NCI-H69 (cell line): ENCODE measurements around the gene CSMD2.

Source experiments
- DNase-seq: peaks from one replicate; lab custom pipeline; 2025; lab: John Stamatoyannopoulos, UW

CSMD2 gene

GRCh38 chr1:33852711-33853110 lies 312.3 kb downstream of the CSMD2 start:
- DNase-seq: no peak

DNA sequence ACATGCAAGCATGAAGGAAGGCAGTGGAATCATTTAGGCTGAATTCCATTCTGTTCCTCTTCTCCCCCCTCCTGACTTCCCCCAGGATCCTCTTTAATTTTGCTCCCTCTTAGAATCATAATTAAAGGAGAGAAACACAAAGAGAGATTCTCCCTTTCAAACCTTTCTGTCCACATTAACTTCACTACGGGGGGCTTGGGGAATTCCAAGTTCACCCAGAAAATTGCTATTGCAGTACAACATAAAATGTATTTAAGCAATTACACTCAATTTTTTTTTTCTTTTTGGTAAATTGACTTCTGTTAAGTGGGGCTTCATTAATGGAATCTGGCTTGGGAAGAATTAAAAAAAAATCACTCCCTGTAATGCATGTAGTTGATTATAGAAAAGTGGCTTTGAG lies 314.5 kb downstream of the CSMD2 start:
- DNase-seq: no peak

- no peak for DNase-seq
Measured at GRCh38 chr1:33849211-33849610, 315.8 kb downstream of the CSMD2 start.

GRCh38 chr1:33848205-33848937 lies 316.7 kb downstream of the CSMD2 start:
- DNase-seq: no peak

DNA sequence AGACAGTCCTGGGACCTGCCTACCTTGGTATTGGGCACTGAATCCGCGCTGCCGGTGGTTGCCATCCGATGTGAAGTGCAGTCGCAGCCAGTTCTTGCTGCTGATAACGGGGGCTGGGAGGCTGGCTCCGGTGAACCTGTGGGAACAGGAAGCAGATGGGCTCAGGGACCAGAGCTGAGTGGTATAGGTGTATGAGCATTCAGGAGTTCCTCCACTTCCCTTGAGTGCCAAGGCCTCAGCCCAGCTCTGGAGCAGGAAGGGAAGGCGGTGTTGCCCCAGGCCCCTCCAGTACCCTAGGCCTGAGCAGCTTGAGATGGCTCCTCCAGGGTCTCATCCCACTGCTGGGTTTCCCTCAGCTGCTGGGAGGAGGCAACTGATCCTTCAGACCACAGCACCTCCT lies 318.2 kb downstream of the CSMD2 start:
- DNase-seq: no peak

GRCh38 chr1:33844166-33844565 lies 320.9 kb downstream of the CSMD2 start:
- DNase-seq: no peak

DNA sequence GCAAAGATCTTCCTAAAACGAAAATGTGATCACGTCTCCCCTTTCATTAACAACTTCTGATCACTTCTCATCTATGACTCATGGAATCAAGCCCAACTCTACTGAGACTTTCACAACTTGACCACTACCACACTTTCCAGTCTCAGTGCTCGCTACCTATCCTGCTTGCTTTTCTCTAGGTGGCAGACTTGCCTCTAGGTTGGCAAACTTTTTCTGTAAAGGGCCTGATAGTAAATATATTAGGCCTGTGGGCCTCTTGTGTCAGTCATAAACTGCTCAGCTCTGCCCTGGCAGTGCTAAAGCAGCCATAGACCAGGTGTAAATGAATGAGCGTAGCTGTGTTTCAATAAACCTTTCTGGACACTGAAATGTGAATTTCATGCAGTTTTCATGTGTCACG lies 322.7 kb downstream of the CSMD2 start:
- no peak for DNase-seq

DNA sequence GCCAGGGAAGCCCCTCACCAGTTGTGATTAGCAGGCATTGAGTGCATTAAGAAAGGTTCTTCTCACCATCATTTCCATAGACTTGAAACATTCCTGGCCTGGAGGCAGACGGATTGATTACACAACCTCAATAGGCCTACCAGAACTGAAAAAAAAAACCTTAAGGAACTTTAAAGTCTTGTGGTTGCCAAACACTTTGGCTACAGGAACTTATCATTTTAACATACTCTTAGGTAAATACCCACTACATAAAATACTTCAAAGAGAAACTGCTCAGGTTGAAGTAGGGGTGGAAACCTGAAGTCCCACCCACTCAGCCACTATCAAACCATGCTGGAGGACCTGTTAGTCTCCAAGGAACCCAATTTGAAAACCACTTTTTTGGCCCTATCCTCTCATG lies 323.5 kb downstream of the CSMD2 start:
- DNase-seq: no peak

DNA sequence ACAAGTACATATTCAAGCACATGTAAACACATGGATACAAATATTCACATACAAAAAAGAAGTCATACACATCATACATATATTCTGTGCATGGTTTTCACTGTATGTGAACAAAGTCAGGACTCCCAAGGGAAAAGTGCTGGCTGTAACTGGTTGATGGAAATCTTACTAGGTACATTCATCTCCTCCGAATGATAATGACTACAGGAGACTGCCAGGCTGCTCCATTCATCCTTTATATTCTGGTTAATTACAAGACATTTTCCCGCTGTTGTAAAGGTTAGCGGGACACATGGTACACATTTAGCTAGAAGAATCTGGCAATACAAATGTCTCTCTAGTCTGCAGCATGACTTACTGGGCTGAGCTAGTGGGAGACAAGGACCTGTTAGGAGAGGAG lies 327.4 kb downstream of the CSMD2 start:
- DNase-seq: no peak

DNA sequence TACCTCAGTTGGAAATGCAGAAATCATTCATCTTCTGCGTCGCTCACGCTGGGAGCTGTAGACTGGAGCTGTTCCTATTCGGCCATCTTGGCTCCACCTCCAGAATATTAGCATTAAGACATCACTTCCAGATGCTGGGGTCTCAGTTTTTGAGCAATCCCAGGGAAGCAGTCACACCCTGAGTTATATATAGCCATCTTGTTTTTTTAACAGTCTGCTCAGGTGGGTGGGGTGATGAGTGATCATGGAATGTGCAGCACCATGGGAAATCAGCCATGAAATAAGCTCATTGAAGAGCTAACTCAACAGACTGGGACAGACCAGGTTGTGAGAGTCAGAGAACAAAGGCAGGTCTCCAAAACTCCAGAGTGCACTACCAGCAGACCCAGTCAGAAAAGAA lies 328.1 kb downstream of the CSMD2 start:
- no peak for DNase-seq

GRCh38 chr1:33828654-33829053 lies 336.4 kb downstream of the CSMD2 start:
- DNase-seq: no peak

- DNase-seq: no peak
Measured at GRCh38 chr1:33828059-33828458, 337.0 kb downstream of the CSMD2 start.

GRCh38 chr1:33826711-33827110 lies 338.3 kb downstream of the CSMD2 start:
- no peak for DNase-seq

GRCh38 chr1:33826311-33826710 lies 338.7 kb downstream of the CSMD2 start:
- no peak for DNase-seq

DNA sequence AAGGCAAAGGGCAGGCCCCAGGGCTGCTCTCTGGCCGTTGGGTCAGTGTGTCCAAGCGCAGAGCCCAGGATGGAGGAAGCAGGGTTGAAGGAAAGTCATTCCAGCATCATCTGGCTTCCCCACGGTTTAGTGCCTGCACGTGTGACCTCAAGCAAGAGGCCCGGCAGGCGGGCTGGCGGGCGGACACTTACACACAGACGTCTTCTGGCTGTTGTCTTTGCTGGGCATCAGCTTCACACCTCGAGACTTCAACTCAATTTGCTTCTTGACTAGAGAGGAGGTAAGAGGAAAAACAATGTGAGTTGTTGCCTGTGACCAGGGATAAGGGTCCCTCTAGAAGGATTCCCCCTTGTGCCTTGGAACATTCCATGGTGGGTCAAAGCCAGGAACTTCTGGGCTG lies 339.5 kb downstream of the CSMD2 start:
- DNase-seq: no peak

GRCh38 chr1:33824971-33825370 lies 340.1 kb downstream of the CSMD2 start:
- DNase-seq: no peak

DNA sequence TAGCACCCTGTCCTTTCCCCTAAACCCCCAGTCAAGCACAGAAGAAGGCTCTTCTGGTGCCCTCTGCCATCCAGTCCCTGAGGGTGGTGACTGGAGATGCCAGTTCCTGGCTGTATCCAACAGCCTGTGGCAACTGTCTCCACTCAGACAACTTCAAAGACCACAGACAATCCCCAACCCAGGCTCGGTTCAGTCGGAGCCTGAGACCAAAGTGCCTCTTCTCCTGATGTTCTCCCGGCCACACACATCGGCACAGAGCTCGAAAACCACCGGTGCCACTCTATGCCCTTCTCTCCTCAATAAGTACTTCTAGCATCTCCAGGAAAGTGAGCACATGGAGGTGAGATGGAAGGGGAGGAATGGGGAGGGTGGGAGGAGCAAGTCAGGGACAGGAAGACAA lies 340.7 kb downstream of the CSMD2 start:
- no peak for DNase-seq

DNA sequence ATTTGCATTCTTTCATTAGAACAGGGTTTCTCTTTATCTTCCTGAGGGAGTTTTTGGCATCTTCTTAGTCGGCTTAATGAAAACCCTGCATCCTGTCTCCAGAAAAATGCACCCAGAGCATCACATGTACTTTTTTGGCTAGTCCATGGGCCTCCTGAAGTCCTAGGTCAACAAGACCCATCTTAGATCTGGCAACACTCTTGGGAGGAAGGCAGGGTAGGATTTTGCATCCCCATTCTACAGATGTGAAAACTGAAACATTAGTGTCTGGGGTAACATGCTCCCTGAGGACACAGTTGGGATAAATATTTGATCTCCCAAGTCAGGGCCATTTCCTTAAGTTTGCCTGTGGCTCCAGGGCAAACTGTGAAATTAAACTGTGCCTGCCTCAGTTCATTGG lies 341.2 kb downstream of the CSMD2 start:
- DNase-seq: no peak

DNA sequence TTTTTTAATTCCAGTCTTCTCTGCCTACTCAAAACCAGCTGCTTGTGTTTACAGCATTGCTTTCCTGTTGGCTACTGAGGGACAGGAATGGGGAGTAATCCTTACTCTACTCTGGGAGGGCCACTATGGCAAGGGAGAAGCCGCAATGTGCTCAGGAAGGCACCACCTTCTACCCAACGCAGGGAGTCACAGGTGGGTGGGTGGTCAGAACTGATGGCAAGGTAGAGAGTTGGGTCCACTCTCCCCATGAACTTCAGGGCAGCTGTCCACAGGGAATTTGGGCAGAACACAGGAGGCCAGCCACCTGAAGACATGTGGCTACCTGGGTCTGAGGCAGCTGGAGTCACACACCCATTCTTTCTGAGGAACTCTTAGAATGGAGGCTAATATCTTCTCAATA lies 341.6 kb downstream of the CSMD2 start:
- no peak for DNase-seq

GRCh38 chr1:33822396-33822795 lies 342.6 kb downstream of the CSMD2 start:
- no peak for DNase-seq

DNA sequence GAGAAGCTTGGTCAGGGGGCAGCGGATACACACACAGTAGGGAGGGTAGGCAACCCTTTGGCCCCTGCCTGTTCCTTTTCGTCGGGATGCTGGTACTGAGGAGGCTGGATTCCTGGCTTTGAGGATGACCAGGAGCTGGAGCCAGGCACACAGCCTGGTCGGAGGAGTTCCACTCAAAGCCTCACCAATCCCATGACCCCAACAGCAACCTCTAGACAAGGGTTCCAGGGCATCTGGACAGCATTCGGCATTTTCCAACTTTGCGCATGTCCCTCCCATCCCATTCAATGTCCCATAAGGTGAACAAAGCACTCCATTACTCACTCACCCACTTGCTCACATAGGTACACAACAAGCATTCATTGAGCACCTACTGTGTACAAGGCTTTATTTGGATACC lies 343.7 kb downstream of the CSMD2 start:
- no peak for DNase-seq

DNA sequence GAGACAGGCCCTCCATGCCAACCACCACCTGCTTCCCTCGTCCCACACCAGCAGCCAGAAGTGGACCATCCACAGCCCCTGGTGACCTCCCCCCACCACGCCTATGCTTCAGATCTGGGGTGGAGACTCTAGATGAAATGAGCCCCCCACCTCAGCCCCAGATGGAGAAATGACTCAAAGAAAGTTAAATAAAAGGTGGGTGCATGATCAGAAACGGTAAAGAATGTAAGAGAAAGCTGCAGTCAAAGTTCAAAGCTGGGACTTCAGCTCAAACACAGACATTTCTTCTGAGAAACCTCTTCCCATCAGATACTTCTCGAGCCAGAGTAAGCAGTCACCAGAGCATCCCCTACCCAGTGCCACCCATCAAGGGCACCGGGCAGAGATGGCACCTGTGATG lies 344.2 kb downstream of the CSMD2 start:
- no peak for DNase-seq

DNA sequence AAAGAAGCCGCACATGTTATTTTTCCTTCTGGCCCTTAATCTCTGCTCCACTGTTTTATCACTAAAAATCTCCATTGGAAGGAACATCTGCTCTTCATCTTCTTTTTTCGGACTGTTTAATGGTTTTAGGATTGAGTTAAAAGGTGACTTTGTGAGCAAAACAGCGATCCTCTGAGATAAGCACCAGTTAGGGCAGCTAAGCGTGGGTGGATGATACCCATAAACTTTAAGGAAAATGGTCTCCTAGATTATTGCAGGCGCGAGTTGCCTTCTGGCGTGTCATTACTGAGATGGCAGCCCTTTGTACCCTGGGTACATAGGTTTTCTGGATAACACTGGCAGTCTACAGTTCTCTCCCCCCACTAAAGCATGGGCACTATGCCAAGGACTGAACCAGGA lies 345.1 kb downstream of the CSMD2 start:
- DNase-seq: no peak

DNA sequence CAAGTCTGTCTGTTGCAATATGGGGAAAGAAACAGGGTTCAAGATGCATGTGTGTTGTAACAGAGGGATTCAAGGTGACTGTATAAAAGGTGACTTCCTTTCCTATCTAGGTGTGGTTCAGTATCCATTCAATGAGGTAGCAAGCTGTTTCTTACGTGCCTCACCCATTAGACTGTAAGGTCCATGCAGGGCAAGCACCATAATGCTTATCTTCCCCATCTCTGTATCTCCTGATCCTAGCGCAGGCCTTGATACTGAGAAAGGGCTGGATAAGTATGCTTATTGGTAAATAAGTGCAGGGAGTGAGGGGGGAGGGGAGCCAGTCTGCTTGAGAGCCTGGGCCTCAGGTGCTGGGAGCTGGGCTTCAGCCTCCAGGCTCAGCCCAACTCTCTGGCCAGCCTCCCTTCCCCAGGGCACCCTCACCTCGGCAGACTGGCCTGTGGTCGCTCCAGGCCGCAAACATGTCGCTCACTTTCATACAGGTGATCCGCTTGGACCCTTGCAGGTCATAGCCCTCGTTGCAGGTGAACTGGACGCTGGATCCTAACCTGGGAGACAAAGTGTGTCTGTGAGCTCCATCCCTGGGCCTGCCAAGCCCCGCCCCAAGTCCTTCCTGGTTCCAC lies 345.6 kb downstream of the CSMD2 start:
- DNase-seq: no peak
